Activated CD4-positive, alpha-beta T cell treated with anti-CD3 and anti-CD28 coated beads, Interleukin-2, Interleukin-4, amounts not matched to agents 100 ng/mL and 50 ng/mL, durations not matched to agents 16 hours and 8 hours (primary cell): ENCODE data around the gene EPHA6.
"Not testable (repeated sequence)": the region's sequence is repeated elsewhere in the genome, so short reads cannot be mapped to it uniquely, and the experiment has no call there.

Source experiments
- DNase-seq: peaks from one replicate; pipeline ENCODE4 v3.0.0-alpha.2; 2020; ENCODE audit warnings: low spot score

Gene EPHA6

DNA sequence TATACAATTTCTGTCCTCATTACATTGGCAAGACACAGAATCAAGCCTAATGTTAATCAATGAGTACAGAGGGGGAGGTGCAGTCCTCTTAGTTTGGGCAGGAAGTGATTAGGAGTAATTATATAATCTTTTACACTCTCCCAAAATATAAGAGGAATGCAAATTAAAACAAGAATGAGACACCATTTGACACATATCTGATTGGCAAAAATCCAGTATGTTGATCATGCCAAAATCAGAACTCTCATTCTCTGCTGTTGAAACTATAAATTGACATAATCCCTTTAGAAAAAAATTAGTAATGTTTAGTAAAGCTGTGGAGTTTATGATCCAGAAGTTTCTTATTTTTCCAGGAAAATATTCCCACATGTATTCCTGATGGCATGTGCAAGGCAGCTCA is 373.4 kb downstream of the EPHA6 start:
- no peak for DNase-seq

DNA sequence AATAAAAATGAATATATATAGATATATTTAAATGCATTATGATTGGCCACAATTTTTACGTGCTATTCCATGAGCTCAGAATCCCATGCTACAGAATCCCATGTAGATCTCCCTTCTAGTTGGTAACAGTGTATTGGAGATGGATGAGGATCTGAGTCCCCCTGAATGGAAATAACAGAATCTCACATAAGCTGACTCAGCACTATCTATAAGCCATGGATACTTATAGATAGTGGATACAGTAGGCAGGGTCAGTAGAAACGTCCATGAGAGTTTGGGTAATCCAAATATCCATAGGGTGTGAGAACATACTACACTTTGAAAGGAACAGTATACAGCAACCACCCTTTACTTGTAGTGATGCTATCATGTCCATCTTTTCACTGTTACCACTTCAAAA is 375.4 kb downstream of the EPHA6 start:
- DNase-seq: no peak

DNA sequence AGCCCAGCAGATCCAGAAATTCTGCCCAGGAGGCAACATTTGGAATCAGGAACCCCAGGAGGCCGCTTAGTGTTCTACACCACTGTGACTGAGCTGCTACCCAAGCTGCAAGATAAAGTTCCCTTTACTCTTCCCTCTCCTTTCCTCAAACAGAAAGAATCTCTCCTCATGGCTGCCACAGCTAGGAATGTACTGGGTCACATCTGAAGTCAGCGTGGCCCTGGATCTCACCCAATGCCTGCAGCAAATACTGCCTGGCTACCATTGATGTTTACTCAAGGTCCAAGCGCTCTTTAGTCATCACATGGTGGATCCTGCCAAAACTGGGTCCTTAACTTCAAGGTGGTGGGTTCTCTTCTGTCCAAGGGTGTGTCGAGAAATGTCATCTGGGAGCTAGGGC is 382.7 kb downstream of the EPHA6 start:
- DNase-seq: no peak

DNA sequence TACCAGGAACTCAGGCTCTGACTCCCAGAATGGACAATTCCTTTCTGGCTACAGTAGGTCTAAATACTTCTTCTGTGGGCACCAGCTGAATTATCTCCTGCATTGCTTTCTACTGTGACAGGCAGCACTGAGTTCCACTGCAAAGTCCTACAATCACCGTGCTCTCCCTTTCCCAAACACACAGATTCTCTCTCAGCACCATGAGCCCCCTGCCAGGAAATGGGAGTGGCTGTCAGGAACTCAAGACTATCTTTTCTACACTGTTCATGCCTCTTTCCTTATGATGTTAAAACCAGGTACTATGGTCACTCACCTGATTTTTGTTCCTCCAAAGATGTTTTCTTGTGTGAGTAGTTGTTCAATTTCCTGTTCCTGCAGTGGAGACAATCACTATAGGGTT is 383.4 kb downstream of the EPHA6 start:
- DNase-seq: no peak

DNA sequence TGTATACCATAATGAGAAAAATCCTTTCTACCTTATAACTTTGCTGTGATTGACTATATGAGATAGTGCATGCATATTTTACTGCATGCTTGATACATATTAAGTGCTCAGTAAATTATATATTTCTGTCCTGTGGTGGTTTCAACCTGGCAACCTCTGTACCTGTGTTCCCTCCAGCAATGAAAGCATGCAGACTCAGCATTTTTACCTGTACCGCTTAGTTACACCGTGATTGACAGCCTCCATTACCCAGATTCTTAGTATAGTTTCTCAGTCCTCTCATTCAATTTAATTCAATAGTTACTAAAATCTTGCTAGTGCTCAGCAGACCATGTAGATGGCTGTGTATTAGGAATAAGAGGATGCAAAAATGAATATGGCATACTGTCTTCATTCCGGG is 386.0 kb downstream of the EPHA6 start:
- no peak for DNase-seq

DNA sequence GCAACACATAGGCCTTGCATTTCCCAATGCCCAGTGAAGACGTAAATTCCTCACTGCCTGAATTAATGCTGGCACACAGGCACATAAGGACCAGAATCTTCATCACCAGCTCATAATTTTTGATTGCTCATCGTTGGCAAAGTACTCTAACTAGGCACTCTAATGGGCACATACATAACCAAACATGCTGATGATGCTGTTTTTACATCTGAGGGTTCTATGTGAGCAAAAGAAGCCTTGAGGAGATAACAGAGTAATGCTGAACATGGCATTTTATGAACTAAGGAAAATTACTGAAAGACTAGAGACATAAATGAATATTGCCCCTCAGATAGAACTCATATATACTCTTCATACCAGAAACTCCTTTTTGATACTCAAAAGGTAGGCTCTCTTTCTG is 387.4 kb downstream of the EPHA6 start:
- DNase-seq: no peak

DNA sequence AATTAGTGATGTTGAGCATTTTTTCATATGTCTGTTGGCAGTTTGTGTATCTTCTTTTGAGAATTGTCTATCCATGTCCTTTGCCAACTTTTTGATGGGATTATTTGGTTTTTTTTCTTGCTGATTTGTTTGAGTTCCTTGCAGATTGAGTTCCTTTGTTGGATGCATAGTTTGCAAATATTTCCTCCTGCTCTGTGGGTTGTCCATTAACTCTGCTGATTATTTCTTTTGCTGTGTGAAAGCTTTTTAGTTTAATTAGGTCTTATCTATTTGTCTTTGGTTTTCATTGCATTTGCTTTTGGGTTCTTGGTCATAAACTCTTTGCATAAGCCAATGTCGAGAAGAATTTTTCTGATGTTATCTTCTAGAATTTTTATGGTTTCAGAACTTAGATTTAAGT is 414.6 kb downstream of the EPHA6 start:
- no peak for DNase-seq

DNA sequence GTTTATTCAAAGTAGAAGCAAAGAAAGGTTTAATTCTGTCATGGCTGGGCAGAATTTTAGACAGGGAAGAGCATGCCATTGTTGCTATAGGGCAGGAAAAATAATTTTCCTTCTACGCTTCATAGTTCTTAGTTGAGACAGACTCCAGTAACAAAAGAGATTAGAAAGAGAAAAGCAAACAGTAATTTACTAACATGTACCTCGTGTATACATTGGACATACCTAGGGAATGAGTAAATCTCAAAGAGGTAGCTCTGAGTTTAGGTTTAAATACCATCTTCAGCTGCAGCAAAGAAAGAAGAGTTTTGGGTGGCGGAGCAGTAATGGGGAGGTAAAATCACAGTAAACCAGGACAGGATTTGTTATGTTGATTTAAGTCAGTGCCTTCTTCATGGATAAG is 416.1 kb downstream of the EPHA6 start:
- DNase-seq: no peak

DNA sequence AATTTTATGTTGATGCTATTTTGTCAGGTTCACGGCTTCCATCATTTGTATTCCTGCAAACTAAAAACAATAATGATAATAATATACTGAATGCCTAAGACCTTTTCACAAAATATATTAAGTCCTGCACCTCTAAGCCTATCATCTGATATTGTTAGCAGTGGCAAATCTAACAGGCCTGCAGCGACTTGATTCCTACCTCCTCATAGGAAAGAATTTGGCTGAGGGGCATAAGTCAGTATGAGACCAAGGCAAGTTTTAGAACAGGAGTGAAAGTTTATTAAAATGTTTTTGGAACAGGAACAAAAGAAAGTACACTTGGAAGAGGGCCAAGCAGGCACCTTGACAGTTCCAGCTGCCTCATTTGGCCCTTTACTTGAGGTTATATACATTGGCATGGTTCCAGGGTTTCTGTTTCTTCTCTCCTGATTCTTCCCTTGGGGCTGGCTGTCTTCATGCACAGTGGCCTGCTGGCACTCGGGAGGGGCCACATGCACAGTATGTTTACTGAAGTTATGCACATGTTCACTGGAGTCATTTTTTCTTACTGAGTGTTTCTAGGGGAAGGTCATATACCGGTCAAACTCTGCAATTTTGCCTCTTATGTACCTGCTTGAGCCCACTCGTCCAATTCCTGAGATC is 418.1 kb downstream of the EPHA6 start:
- no peak for DNase-seq

DNA sequence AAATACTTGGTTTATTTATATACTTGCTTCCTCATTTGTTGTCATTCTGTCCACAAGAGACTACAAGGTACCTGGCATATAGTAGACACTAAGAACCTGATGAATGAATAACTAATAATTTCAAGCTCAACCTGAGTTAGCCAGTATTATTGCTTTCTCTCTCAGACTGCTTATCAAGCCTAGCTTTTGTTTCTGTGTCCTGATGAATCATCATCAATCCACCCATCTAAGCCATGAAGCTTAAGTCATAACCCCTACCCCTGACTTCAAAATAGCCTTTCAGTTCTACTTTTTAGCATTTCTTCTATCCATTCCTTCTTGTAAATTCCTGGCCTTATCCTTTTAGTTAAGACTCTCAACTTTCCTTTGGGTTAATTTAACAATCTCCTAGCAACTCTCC is 420.8 kb downstream of the EPHA6 start:
- DNase-seq: no peak

DNA sequence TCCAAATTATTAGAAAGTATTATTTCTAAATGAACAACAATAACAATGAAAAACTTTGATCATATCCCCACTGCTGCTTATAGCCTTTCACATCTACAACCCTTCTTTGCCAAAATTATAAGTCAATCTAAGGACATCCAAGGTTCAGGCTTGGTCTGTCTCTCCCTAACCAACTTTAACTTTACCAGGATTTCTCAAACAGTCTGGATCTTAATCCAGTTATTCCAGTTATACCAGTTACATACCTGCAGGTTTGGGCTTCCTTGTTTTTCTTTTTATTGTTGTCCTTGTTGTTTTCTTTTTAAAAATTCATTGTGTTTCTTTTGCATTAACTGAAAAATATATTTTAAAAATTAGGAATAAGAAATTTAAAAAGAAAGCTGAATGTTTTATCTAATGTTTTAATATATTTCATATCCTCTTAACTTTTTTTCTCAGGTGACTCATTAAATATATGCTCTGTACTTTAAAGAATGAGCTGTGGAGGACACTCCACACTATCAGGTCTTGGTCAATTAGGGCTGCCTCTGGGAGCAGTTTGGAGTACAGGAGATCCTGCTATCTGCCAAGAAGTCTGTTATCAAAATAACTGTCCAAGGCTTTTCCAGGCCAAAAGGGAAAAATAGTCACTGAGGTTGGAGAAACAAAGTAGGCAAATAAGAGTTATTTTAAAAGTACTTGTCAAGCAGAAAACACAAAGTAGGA is 421.4 kb downstream of the EPHA6 start:
- DNase-seq: no peak

DNA sequence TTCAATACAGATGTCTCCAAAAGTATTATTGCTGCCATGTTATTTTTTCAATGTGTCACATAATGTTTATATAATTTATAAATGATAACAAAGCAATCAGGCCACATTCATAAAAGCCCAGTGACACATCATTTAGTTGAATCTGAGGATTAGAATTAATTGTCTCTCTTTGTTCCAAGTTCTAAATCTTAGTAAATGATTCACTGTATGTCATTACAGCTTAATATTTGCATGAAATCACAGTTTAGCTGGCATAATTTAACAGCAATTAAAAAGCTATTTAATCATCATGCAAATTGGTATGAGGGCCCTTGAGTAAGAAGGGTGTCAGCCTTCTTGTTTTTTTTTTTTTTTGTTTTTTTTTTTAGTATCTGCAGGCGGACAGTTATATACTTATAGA is 427.0 kb downstream of the EPHA6 start:
- DNase-seq: no peak

DNA sequence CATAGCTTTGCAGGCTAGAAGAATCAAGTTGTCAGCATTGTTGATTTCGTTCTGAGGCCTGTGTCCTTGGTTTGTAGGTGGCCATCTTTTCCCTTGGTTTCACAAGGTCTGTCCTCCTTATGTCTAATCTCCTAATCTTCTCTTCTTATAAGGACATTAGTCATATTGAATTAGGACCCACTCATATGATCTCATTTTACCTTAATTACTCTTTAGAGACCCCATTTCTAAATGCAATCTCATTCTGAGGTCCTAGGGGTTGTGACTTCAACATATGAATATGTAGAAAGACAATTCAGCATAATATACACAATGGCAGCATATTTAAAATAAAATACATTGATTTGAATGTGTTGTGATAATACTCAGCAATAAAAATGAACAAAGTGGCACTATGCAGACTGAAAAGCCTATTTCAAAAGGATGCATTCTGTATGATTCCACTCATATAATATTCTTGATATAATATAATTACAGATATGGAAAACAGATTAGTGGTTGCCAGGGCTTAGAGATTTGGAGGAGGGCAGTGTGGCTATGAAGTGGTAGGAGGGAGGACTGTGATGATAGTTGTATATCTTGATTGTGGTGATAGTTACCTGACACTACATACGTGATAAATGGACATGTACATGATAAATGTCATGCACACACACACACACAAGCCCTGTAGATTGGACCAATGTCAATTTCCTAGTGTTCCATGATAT is 431.0 kb downstream of the EPHA6 start:
- DNase-seq: no peak

DNA sequence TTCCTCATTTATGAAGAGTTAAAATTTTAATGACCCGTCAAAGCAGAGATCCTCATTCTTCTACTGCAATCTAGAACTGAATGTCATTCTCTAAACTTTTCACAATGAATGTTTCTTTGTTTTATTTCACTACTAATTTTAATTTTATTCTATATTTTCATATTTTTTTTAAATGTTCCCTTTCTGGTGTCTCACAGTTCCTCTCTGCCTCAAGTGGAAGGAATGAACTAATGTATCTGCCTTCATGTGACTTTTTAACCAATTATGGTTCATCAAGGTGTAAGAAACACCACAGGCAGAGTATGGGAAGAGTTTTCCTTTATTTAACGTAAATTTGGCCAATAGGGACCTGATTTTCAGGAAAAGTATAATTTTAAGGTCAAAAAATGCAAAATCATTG is 441.7 kb downstream of the EPHA6 start:
- no peak for DNase-seq

DNA sequence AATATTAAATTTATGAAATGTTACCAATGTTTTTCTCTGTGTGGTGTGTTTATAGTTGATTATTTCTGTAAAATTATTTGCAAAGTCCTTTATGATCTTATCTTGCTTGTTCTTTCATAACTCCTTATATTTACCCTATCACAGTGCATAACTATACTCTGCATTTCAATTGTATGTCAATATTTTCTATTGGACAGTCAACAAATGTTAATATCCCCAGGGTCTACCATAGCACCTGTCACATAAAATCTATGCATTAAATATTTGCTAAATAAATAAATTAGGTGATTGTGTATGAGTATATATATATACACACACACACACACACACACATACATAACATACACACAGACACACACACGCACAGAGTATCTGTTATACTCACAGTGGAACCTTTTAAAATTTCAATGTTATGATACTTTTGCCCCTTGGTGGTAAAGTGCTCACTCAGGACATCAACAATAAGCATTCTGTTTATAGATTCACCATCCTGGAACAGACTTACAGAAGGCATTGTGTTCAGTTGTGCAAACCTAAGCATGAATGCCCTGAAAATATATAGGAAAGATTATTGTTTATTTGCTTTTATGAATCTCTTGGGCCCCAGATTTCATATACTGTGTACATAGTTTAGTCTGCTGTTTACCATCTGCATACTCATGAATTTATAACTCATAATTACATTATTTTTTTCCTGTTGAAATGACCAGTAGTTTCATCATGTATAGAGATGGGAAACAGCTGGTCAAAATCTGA is 443.7 kb downstream of the EPHA6 start:
- DNase-seq: no peak

DNA sequence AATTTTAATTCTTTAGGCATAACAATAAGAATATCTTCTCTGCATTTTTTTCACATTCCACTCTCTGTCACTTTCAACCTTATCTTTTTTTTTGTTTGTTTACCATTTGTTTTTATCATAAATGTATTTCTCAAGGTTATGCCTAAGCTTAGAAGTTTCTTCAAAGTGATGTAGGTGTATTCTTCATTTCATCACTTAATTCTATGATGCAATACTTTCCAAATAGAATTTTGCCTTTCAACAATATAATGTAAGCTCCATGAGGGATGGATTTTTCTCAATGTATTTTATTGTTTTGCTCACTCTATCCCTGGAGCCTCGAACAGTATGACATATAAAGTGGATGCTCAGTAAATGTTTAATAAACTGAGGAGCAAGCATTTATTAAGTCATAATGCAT is 444.9 kb downstream of the EPHA6 start:
- DNase-seq: no peak

DNA sequence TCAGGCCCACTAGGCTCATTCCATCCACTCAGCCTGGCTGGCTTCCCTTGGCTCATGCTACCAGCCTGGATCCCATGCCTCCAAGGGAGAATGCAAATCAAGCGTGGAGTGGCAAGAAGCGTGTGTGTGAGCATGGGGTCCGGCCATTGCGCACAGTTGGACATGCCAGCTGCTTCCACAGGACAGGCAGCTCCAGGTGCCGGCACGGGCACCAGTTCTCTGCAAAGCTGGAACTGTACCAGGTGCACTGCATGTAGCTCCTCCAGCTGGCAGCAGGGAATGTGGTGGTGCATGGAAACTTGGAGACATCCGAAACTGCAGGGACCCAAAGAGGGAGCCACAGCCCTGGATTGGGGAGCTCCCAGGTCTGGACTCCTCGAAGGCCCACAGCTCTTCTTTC is 449.8 kb downstream of the EPHA6 start:
- no peak for DNase-seq

DNA sequence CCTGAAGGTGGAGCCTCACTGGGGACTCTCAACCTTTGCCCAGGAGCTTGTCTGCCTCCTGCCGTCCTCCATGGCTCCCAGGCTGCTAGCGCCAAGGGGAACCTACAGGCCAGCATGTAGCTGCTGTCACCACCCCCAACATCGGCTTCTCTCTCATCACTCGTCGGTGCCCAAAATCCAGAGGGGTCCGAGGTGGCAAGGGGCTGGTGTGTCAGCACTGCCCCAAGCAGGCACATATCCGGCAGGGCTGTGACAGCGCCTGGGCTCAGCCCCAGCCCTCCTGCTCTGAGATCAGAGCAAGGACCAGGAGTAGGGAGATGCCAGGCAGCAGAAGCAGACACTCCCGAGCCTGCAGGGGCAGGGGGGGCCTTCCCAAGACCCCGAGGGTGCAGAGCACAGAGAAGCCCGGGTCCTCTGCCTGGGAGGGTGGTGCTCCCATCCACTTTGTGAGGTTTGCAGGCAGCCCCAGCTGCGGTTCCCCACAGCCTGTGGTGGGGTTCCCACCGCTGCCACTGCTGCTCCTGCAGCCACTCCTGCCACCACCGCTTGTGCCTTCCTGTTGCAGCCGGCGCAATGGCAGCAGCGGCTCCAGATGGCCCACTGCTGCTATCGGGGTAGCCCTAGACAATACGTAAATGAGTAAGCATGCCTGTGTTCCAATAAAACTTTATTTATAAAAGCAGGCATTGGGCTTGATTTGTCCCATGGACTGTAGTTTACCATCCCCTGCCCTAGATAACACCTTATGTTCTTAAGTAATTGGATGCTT is 451.0 kb downstream of the EPHA6 start:
- DNase-seq: no peak

DNA sequence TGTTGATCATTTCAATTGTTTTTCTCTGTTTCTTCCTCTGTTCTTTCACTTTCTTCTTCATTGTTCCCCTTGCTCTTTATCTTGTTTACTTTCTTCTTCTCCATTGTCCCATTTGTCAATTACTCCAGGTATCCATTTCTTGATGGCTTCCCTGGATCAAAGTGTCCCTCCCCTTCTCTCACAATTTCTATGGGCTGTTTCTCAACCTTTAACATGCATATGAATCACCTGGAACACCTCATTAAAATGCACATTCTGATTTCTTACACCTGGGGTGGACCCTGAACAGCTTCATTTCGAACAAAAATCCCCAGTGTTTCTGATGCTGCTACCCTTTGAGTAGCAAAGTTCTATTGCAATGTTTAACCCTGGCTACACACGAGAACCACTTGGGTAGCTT is 454.8 kb downstream of the EPHA6 start:
- no peak for DNase-seq

DNA sequence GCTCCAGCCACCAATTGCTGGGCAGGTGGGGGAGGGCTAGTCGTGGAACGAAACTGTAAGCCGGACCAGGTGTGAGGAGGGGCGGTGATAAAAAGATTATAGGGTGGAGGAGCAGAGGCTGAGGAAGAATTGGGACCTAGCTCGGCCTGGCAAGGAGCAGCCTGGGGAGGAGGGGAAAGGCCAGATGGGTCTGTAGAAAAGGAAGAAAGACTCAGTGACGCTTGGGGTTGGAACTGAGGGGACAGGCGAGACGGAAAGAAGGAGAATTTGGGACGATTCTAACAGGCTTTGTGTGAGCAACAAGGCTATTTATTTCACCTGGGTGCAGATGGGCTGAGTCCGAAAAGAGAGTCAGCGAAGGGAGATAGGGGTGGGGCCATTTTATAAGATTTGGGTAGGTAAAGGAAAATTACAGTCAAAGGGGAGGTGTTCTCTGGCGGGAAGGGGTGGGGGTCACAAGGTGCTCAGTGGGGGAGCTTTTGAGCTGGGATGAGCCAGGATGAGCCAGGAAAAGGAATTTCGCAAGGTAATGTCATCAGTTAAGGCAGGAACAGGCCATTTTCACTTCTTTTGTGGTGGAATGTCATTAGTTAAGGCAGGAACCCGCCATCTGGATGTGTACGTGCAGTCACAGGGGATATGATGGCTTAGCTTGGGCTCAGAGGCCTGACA is 462.6 kb downstream of the EPHA6 start:
- not testable (repeated sequence) for DNase-seq

DNA sequence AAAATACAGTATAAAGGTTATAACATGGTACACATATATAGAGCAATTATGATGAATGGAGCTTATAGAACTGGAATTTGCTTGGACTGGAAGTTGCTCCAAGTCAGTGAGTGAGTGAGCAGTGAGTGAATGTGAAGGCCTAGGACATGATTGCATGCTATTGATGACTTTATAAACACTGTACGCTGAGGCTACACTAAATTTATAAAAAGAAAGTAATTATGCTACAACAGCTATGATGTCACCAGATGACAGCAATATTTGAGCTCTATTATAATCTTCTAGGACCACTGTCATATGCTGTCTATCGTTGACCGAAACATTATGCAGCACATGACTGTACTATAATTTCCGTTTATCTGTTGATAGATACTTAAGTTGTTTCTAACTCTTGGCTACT is 463.3 kb downstream of the EPHA6 start:
- DNase-seq: no peak
